Heart right ventricle (tissue), 16 donors: ENCODE results near the gene CEP128. TPM values are rescaled to one million over a fixed set of nuclear protein-coding genes. Genes with fewer than 3 reads are reported as not detected.
A peak's percentile ranks its signal among the peaks of the same experiment; 100 is the strongest.

Experiments used
- ATAC-seq, 8 donors: fragments of 200-7000 bp; cut with Tn5 transposase; one replicate each; pipeline ENCODE4 v1.9.1; 2020; ENCODE audit warnings: mild to moderate bottlenecking in 8 of 8, moderate library complexity in 8 of 8, moderate number of reproducible peaks in 1 of 8
- DNase-seq, 2 donors: peaks; one replicate each; pipeline ENCODE4 v3.0.0-alpha.2; 2020
- H3K27ac ChIP-seq, 10 donors: fragments of 200-600 bp; sonication (generic) in 2 of 10; one replicate each; pipeline versions ENCODE4 v1.5.0 to v1.8.0; 2020 to 2022; ENCODE audit warnings: mild to moderate bottlenecking in 3 of 10
- H3K27me3 ChIP-seq, 7 donors: fragments of 200-600 bp; one replicate each; pipeline ENCODE4 v1.8.0; 2021 to 2022; ENCODE audit warnings: mild to moderate bottlenecking in 2 of 7
- H3K36me3 ChIP-seq, 9 donors: fragments of 200-600 bp; sonication (generic) in 1 of 9; one replicate each; pipeline versions ENCODE4 v1.5.0 to v1.8.0; 2020 to 2022; ENCODE audit warnings: mild to moderate bottlenecking in 2 of 9
- H3K4me1 ChIP-seq, 9 donors: fragments of 200-600 bp; sonication (generic) in 1 of 9; one replicate each; pipeline versions ENCODE4 v1.5.0 to v1.8.0; 2020 to 2022; ENCODE audit warnings: mild to moderate bottlenecking in 4 of 9
- H3K4me3 ChIP-seq, 10 donors: fragments of 200-600 bp; sonication (generic) in 2 of 10; one replicate each; pipeline versions ENCODE4 v1.5.0 to v1.8.0; 2020 to 2022; ENCODE audit warnings: mild to moderate bottlenecking in 7 of 10, moderate library complexity in 2 of 10
- H3K9me3 ChIP-seq, 11 donors: fragments of 200-600 bp in 10 of 11; sonication (generic) in 2 of 11; one replicate each; pipeline versions ENCODE4 v1.5.0 to v1.8.0; 2013 to 2022; ENCODE audit warnings: mild to moderate bottlenecking in 2 of 11, control low read depth in 1 of 11, moderate library complexity in 1 of 11
- WGBS, 2 donors: extraction: QIAGEN DNeasy Blood & Tissue Kit; methylation state at CpG; one replicate each; pipeline ENCODE4 v1.1.7; 2013; ENCODE audit warnings: inconsistent platforms in 1 of 2; 5-methylcytosine and 5-hydroxymethylcytosine counted together
- intact Hi-C, 10 donors: fragments of 100-400 bp; cut with DNase I; formaldehyde crosslinking; loops; one replicate each; pipeline versions ENCODE4 v1.11.1 to v1.14.2; 2022
- polyA plus RNA-seq, 2 donors: library from polyadenylated mRNA; stranded (reverse); fragments of 200-250 nt; gene quantifications; one replicate each; pipeline ENCODE4 v1.2.3, GENCODE V29; 2013
- total RNA-seq, 10 donors: library from RNA; stranded (reverse); fragmentation: NEBNext Ultra II Directional in 3 of 10; extraction: Animal tissue kit (Norgen Biotek cat#: 25700) in 3 of 10; gene quantifications; one replicate each; pipeline versions ENCODE4 v1.2.1 to v1.2.4, GENCODE V29; 2021 to 2023
- TF ChIP-seq, protein P1 (sequence below), 9 donors: fragments of 200-600 bp; sonication (generic) in 2 of 9; IDR thresholded peaks; one replicate each; pipeline versions ENCODE4 v1.5.0 to v1.8.0; 2021 to 2022; ENCODE audit warnings: antibody characterized with exemption in 9 of 9, mild to moderate bottlenecking in 5 of 9, moderate library complexity in 1 of 9
- donor health status: Arrhythmogenic right ventricular cardiomyopathy.
- donor health status: ischemic (EF 13 %, LVEDD 7.1; RV severe dilation, severe dysfunction).
- donor health status: healthy with polysubstance abuse.
- donor health status: DM: no; HTN: yes; CAD: no.
- donor health status: DM: no; HTN: no; CAD: no.
- donor health status: ischemic (EF 25% LVEDD 6.9; RV normal size, moderate dysfunction).
- donor health status: ischemic (EF 25% LVEDD 5.7; RV mildly dilated, moderate dysfunction).
- donor health status: healthy.
- donor health status: DM: yes; HTN: yes; CAD: no.
- donor health status: Ischemic cardiomyopathy.
- donor health status: ischemic (EF 35%, LVEDD 5.7; RV mildly dilated, moderate dysfunction).
- donor health status: nonischemic (EF 11% LVEDD 7.7; RV severe dilation, severe dysfunction).
- donor health status: DM: yes; HTN: yes; CAD: no.
- donor health status: PGD.
- donor health status: ischemic (EF 29% LVEDD 5.4; RV normal size, mild dysfunction).
- donor health status: nonischemic (EF 23%, LVEDD 6.1; RV moderate dilation, normal function).

Gene CEP128
- total and polyA plus RNA-seq, 12 donors: 0.93 to 4.9 (median 3.3) TPM

DNA sequence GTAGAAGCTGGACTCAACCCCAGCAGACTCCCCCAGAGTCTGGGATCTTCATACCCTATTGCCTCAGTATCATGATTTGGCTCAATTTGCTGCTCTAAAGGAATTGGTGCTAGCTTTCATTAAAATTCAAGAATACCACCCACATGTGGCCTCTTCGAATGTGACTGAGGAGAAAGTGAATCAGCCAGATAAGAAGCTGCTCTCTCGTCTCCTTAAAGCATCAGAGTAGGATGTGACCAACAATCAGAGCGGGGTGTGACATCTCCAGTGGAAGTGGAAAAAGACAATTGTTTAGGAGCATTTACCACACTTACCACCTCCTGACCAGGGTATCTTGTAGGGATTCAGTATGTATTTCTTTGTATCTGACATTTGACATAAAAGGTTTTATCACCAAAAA lies 452.0 kb downstream of the CEP128 start:
- no peak for ATAC-seq
- no peaks in the 10 kb centered on the region for H3K27me3 ChIP-seq
- intact Hi-C loops: no loop called here
- H3K36me3 ChIP-seq: no peaks in the 10 kb centered on the region
- H3K9me3 ChIP-seq: no peaks in the 10 kb centered on the region
- TF ChIP-seq, protein P1, sequence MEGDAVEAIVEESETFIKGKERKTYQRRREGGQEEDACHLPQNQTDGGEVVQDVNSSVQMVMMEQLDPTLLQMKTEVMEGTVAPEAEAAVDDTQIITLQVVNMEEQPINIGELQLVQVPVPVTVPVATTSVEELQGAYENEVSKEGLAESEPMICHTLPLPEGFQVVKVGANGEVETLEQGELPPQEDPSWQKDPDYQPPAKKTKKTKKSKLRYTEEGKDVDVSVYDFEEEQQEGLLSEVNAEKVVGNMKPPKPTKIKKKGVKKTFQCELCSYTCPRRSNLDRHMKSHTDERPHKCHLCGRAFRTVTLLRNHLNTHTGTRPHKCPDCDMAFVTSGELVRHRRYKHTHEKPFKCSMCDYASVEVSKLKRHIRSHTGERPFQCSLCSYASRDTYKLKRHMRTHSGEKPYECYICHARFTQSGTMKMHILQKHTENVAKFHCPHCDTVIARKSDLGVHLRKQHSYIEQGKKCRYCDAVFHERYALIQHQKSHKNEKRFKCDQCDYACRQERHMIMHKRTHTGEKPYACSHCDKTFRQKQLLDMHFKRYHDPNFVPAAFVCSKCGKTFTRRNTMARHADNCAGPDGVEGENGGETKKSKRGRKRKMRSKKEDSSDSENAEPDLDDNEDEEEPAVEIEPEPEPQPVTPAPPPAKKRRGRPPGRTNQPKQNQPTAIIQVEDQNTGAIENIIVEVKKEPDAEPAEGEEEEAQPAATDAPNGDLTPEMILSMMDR (IDR thresholded peaks at IDR 0.05): no peak
- peak overlapping the region in 1 of 10 donors; percentile 65 for H3K27ac ChIP-seq
- WGBS, 2 donors: 86 to 89% methylated on average over 3 of the region's 3 CpGs
- H3K4me3 ChIP-seq: no peak overlapping the region
- H3K4me1 ChIP-seq: peaks cover 0 to 20% (median 0%) of the 10 kb centered on the region in 9 donors
- no peak for DNase-seq

DNA sequence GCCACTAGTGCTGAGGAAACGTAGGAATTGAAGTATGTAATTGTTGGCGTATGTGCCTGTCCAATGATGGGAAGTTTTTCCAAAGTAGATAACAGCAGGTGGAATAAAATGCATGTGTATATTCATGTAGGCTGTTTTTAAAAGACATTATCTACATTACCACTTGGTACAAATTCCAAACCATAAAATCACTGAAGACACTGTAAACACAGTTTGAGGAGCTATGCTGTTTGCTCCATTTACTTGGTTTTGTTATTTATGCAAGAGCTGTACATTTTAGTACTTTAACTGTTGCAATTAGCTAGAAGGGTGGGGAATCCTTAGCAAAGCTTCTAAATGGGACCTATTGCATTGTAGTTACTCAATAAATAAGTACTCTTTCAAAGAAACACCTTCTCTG lies 455.8 kb downstream of the CEP128 start:
- no peaks in the 10 kb centered on the region for H3K36me3 ChIP-seq
- DNase-seq (no peak), ATAC-seq (no peak)
- no peaks in the 10 kb centered on the region for H3K27me3 ChIP-seq
- intact Hi-C loops: no loop called here
- 93 to 95% methylated on average over 2 of the region's 2 CpGs for WGBS, 2 donors
- no peaks in the 10 kb centered on the region for H3K9me3 ChIP-seq
- TF ChIP-seq, protein P1 (IDR thresholded peaks at IDR 0.05): no peak
- peaks cover 0 to 2% (median 0%) of the 10 kb centered on the region in 9 donors for H3K4me1 ChIP-seq
- no peak overlapping the region for H3K27ac ChIP-seq
- H3K4me3 ChIP-seq: no peak overlapping the region

DNA sequence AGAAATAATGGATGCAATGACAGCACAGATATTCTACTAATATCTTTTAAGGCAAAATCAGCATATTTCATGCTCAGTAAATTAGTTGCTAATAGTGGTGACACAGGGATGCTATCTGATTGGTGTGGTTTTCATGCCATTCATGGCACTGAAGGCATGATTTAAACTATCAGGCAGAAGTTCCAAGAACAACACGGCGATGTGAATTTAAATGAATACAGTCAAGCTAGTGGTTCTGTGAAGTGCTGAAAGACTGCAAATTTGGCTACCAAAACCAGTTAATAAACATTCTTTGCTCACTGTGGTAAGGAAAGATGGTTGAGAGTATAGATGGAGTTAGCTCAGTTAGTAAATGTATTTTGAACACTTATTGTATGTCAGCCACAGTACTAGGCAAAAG lies 458.2 kb downstream of the CEP128 start:
- intact Hi-C loops: no loop called here
- Histone ChIP-seq H3K27me3 (no peaks in the 10 kb centered on the region), H3K9me3 (no peaks in the 10 kb centered on the region), H3K4me1 (no peaks in the 10 kb centered on the region), H3K36me3 (no peaks in the 10 kb centered on the region), H3K4me3 (no peak overlapping the region), H3K27ac (no peak overlapping the region)
- TF ChIP-seq, protein P1 (IDR thresholded peaks at IDR 0.05): no peak
- no peak for DNase-seq
- 94 to 98% methylated on average over 2 of the region's 2 CpGs for WGBS, 2 donors
- ATAC-seq: no peak

DNA sequence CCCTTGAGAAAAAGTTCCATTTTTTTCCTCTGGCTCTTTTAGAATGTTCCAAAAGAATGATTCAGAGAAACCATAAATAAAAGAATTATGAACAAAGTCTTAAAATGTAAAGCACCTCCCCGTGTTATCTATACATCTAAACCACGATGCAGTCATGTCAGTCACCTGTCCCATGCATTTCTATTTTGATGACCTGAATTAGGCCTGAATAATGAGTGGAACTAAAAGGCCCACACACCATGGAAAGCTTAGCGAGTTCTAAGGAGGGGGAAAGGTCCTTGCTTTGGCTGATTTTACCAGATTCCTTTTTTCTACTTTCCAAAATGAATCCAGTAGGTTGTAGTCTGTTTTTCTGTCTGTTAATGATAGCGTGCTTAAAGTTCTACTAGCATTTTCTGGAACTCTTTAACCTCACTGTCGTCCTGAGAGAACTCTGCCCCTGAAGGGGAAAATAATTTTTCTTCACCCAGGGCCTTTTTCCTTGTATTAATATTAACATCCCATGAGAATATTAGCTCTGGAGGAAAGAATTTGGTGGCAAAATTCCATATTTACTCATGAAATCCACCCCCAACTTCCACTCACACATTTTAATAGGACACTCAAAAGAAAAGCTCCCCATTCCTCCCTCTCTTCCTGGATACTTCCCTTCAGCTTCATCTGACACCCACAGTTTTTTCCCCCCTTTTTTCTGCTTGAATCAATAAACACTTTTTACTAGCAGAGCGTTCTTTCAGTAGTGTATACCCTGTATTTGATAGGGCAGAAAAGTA lies 464.0 kb downstream of the CEP128 start:
- H3K27me3 ChIP-seq: no peaks in the 10 kb centered on the region
- intact Hi-C loops: loop anchor here in 1 of 10 donors (10.0 kb wide), 1 partner anchor 163 kb away; no protein-coding TSS in a partner anchor
- ATAC-seq (peak in 5 of 8 donors; percentile 34 to 73 (median 45)), DNase-seq (no peak)
- H3K27ac ChIP-seq: peak overlapping the region in 7 of 10 donors; percentile 3 to 64 (median 48)
- no peaks in the 10 kb centered on the region for H3K36me3 ChIP-seq
- 64 to 68% methylated on average over 6 of the region's 6 CpGs for WGBS, 2 donors
- peaks cover 0 to 15% (median 0%) of the 10 kb centered on the region in 9 donors for H3K4me1 ChIP-seq
- TF ChIP-seq, protein P1 (IDR thresholded peaks at IDR 0.05): no peak
- H3K4me3 ChIP-seq: no peak overlapping the region
- H3K9me3 ChIP-seq: peaks cover 0 to 13% (median 0%) of the 10 kb centered on the region in 11 donors
